HG02938 (cell line): ENCODE measurements around the gene PHPT1.

Experiments
- ATAC-seq: cut with Tn5 transposase; IDR thresholded peaks from one replicate; pipeline ENCODE4 v1.9.1; 2021; ENCODE audit warnings: mild to moderate bottlenecking, moderate library complexity; ENCODE audit not compliant: unreplicated experiment

PHPT1 gene

GRCh38 chr9:136847826-136848392 lies 1.3 kb upstream of the PHPT1 start:
- ATAC-seq: no peak

- ATAC-seq: no peak
Observed at GRCh38 chr9:136848393-136849037, 694 bp upstream of the PHPT1 start.

GRCh38 chr9:136849960-136850865 lies 1.0 kb downstream of the PHPT1 start:
- no peak for ATAC-seq

- ATAC-seq: no peak
Observed at GRCh38 chr9:136850866-136851775, 1.9 kb downstream of the PHPT1 start.

GRCh38 chr9:136851941-136852663 lies 2.9 kb downstream of the PHPT1 start, which contains the start of gene MAMDC4:
MAMDC4 (plus strand) TSS chr9:136852346; CDS start chr9:136852417, 71 bp downstream.
- ATAC-seq: no peak

- no peak for ATAC-seq
Observed at GRCh38 chr9:136852664-136853595, 3.7 kb downstream of the PHPT1 start.

GRCh38 chr9:136853596-136854112 lies 4.4 kb downstream of the PHPT1 start:
- no peak for ATAC-seq

DNA sequence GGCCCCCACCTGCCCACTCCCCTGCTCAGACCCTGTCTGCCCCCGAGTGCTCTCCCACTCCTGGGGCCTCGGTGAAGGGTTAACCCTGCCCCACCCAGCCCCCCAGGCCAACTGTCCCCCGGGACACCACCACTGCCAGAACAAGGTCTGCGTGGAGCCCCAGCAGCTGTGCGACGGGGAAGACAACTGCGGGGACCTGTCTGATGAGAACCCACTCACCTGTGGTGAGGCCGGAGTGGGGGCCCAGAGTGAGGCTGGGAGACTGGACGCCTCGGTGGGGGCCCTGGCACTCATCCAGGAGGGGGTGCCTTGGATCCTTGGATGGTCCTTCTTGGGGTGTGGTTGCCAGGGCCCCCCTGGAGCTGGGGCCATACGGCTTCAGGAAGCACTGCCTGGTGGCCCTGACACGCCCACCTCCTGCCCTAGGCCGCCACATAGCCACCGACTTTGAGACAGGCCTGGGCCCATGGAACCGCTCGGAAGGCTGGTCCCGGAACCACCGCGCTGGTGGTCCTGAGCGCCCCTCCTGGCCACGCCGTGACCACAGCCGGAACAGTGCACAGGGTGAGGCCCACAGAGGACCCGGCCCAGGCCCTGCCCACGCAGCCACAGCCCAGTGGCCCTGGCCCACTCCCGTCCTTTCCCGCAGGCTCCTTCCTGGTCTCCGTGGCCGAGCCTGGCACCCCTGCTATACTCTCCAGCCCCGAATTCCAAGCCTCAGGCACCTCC lies 5.1 kb downstream of the PHPT1 start:
- ATAC-seq: no peak

DNA sequence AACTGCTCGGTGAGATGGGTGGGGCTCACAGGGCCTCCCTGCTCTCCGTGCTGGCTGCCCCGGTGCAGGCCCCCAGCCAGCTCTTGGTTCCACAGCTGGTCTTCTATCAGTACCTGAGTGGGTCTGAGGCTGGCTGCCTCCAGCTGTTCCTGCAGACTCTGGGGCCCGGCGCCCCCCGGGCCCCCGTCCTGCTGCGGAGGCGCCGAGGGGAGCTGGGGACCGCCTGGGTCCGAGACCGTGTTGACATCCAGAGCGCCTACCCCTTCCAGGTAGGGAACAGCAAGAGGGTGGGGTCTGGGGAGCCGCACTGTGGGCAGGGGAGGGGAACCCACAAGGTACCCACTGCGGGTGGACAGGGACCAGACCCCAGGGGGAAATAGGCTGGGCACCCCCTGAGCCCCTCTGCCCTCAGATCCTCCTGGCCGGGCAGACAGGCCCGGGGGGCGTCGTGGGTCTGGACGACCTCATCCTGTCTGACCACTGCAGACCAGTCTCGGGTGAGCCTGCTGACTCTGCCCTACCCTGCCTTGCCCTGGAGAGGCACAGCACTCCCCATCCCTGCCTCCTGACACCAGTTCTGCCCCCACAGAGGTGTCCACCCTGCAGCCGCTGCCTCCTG lies 5.7 kb downstream of the PHPT1 start:
- ATAC-seq: no peak

DNA sequence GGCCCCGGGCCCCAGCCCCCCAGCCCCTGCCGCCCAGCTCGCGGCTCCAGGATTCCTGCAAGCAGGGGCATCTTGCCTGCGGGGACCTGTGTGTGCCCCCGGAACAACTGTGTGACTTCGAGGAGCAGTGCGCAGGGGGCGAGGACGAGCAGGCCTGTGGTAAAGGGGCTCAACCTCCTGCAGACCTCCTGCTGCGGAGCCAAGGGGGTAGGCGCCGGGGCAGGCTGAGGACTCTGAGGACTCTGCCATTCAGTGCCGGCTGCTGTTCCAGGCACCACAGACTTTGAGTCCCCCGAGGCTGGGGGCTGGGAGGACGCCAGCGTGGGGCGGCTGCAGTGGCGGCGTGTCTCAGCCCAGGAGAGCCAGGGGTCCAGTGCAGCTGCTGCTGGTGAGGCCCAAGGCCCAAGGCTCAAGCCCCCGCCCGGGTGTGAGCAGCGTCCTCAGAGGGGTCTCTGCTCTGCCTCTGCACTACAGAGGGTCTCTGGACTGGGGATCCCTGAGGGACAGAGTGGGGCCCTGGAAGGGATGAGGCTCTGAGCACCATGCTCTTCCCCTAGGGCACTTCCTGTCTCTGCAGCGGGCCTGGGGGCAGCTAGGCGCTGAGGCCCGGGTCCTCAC lies 6.4 kb downstream of the PHPT1 start:
- no peak for ATAC-seq

DNA sequence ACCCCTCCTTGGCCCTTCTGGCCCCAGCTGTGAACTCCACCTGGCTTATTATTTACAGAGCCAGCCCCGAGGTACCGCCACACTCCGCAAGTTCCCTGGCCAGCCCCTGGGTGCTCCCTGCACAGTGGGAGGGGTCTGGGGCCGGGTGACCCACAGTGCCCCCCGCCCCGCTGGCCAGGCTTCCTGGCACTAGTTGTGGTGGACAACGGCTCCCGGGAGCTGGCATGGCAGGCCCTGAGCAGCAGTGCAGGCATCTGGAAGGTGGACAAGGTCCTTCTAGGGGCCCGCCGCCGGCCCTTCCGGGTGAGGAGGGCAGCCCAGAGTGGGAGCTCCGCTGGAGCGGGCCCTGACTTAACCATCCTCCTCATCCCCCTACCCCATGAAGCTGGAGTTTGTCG lies 6.9 kb downstream of the PHPT1 start:
- ATAC-seq: no peak

DNA sequence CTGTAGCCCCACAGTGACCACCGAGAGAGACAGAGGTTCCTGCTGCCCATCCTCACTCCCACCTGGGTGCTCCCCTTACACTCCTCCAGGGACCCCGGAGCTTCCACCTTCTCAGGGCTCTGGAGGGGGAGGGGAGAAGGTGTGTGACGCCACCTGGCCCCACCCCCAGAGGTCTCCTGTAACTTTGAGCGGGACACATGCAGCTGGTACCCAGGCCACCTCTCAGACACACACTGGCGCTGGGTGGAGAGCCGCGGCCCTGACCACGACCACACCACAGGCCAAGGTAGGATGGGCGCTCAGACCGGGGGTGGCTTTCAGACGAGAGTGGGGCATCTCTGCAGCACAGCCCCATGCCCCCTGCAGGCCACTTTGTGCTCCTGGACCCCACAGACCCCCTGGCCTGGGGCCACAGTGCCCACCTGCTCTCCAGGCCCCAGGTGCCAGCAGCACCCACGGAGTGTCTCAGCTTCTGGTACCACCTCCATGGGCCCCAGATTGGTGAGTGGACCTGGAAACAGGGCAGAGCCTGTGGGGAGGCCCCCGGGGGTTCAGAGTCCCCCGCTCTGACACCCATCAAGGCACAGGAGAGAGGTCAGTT lies 7.4 kb downstream of the PHPT1 start:
- ATAC-seq: no peak

GRCh38 chr9:136857166-136857565 lies 8.0 kb downstream of the PHPT1 start:
- no peak for ATAC-seq

GRCh38 chr9:136857581-136858412 lies 8.6 kb downstream of the PHPT1 start:
- no peak for ATAC-seq

GRCh38 chr9:136858452-136858843 lies 9.2 kb downstream of the PHPT1 start:
- ATAC-seq: no peak
